NCI-H128 (cell line): ENCODE data around the gene RXRG.

Experiments used
- DNase-seq: peaks from one replicate; lab custom pipeline; 2025; ENCODE audit not compliant: unreplicated experiment; lab: John Stamatoyannopoulos, UW

RXRG gene

DNA sequence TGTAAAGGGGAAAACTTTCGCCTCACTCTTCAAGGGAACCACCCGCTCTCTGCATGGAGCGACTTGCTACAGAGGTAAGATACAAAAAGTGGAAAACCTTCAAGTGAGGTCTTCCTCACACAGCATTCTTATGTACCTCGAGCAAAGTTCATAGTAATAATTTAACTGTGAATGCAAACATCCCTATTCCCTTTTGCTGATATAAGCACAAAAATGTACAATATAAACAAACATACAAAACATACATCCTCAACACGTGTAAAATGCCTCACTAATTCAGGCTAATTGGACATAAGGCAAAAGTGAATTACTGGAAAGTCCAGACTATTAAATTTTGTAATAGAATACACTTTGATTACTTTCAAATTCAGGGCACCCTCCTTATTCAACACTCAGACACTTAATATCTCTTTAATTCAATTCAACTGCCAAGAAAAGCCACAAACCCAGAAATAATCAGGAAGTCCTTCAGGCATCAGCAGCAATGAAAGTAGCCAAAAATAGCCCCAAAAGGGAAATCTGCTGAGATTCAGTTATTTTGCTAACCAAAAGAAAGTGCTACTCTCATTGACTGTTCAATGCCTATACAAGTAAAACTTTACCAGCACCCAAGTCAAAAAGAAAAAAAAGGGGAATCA, 73.2 kb downstream of the RXRG start:
- no peak for DNase-seq

DNA sequence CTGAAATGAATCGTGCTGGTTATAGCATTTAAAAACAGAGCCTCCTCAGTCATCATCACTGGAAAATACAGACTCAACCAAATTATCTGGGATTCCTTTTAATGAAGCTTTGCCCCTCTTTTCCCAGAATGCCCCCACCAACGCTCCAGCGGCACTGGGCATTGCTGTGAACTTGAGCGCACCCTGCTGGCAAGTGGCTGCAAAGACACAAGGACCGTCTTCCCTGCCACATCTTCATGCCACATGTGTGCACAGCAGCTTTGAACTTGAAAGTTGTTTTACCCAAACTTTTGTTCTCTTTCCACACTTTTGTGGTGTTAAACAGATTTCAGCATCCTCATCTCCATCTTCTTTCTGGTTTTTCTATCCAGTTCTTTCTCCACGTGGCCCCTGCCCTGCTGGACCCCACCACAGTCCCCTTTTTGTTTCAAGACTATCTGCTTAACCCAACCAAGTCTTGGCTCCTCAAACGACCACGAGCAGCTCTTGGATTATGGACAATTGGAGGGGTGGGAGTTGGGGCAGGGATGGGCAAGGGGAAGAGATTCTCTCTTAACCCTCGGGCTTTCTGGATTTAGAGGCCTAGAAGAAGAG, 75.6 kb downstream of the RXRG start:
- DNase-seq, result no peak

DNA sequence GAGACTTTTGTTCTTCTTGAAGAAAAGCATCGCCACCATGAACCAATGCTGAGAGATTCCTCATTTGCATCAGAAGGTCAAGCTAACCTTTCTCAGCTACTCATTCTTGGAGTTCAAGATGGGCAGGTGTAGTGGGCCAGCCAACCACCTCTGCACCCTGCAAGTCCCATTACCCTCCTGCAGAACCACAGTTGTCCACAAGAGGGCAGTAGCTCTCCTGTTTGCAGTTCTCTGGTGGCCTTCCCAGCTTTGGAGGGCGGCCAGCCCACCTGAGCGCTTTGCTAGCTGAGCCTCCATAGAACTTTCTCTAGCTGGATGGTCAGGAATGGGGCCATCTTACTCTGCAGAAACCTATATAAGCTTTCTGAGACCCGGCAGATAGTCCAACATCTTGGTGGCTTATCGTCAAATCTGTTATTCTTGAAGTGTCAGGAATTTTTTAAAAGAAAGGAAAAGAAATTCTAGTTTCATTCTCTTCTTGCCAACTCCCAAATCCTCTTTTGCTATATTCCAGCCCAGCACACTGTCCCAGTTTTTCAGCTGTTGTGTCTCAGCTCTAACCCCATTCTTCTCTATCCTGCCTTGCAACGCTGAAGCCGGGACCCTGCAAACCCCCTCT, 77.4 kb downstream of the RXRG start:
- peak; percentile 54 for DNase-seq

DNA sequence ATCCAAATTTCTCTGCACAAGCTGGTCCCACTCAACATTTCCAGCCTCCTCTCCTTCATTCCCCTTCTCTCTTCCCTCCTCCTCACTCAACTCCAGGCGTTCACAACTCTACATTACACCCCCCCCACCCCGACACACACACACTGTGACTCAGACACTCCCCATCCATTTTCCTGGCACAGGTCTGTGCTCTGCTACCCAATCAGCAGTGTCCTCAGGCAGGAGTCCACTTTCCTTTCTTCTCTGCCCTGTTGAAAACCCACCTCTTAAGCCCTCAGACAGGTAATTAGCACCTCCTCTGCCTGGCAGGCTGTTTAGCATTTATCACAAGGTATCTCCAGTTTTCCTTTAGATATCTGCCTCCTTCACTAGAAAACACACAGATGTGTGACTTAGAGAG, 79.6 kb downstream of the RXRG start:
- no peak for DNase-seq

DNA sequence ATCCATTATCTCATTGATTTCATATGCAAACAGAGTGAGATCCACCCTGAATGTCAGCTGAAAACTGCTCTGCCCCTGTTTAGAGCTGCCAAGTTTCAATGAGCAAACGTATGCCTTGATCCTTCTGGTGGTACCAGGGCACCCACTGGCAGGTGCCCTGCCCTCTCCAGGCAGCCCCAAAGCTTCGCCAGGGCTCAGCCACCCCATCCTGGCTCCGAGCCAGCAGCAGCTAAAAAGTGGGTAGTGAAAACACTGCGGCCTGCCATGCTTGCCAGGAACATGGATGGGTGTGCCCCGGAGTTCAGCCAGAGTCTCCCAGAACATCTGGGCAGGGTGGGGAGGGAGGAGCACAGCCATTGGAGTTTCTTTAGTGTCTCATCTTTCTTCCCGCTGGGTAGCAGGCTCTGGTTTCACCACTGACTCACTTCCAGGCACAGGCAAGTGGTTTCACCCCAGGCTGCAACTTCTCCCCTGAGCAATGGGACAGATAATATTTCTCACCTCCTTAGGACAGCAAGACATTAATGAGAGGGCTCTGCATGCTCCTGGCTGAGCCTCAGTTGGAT, 80.3 kb downstream of the RXRG start:
- DNase-seq, result no peak

DNA sequence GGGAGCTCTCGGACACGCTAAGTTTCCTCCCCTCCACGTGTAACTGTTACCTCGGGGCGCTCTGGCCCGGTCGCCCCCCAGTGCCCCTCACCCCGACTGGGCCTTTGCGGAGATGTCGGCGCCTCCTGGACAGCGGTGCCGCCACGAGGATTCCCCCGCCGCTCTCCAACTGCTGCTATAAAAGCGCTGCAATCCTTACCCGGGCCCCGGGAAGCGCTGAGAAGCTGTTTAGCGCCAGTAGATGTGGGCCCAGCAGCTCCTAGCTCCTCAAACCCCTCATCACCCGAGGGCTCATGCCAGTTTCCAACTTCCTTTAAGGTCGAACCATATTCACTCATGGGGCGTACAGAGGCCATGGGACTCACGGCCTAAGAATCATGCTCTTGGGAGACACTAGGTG, 88.0 kb downstream of the RXRG start:
- DNase-seq, result no peak

DNA sequence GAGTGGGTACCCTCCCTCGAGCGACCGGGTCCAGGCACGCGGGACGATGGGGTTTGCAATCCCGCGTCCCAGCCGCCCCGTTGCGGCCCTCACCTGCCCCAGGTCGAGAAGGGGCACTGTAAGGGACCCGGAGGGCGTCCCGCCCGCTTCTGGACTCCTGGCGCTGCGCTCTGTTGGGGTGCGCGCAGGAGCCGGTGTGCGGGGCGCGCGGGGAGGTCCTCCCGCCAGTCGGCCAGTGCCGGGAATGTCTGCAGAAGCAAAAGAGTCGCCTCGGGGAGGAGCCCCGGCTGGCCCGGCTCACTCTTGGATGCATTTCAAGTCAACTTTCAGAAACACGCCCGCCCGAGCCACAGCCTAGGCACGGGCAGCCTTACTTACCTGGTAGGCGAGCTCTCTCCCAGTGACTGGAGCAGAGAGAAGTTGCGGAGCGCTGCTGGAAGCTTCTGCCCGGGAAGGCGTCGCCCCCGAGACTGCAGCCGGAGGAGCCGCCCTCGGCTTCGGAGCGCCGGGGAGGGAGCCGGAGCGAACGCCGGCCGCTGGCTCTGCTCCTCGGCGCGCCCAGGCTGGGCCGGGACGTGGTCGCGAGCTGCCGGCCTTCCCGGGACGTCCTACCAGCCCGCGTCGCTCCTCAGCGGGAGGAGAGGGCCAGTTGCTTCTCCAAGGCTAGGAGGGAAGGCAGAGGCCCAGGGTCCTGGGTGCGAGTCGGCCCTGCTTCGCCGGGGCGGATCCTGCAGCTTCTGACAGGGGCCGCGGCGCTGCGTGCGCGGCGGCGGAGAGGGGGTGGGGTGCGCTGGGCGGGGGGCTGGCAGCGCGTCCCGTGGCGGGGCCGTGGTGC, 88.7 kb downstream of the RXRG start, which contains the start of gene LMX1A:
TSS of gene LMX1A (minus strand) at position 739 of the 835 bp plus-strand sequence. CDS start 1,156 bp downstream, outside the sequence.
- no peak for DNase-seq

DNA sequence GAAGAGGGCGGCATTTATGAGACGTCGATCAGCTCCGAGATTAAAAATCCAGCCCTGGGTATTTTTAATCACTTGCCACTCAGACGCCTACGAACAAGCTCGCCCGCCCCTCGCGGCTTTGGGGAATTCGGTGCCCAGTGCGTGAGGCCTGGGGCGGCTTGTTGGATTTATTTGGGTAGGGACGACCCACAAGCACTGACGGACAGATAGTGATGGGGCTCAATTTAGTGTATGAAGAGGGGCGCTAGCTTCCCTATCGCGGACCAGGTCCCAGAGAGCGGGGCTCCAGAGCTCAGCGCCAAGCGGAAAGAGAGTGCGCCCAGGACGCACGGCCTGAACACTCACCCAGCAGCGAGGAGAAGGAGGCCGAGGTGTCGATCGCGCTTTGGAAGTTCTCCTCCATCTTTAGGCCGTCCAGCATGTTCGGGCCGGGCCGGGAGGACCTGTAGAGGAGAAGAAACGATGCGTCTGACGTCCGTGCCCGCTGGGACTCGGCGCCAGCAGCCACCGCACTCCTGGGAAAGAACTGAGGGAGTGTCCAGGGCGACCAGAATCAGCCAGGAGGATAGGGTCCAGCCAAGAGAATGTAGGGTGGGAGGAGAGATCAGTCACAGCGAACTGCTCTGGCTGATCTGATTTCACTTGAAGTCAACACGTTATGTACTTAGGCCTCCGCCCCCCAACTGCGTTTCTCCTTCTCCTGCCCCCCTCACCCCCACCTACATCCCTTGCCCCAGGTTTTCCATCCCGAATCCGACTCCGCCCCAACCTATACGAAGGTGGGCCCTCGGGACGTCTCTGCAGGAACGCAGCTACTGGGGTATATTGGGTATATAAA, 89.6 kb downstream of the RXRG start:
- DNase-seq, result no peak

DNA sequence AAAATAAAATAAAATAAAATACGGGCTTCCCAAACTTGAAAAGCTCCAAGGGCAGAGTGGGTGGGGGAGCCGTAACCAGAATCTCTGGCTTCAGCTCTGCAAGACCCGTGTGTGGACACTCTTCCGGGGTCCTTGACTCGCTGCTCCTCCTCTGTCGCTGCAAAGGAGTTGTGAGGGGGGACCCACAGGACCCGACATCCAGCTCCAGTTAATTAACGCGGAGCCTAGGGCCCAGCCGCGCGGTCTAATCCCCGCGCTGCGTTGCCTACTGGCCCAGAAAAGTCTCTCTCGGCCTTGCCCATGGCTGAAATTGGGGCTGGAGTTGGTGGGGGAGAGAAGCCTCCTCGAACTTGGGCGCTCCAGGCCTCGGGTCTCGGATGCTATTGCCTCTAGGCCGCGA, 90.2 kb downstream of the RXRG start:
- DNase-seq, result no peak

DNA sequence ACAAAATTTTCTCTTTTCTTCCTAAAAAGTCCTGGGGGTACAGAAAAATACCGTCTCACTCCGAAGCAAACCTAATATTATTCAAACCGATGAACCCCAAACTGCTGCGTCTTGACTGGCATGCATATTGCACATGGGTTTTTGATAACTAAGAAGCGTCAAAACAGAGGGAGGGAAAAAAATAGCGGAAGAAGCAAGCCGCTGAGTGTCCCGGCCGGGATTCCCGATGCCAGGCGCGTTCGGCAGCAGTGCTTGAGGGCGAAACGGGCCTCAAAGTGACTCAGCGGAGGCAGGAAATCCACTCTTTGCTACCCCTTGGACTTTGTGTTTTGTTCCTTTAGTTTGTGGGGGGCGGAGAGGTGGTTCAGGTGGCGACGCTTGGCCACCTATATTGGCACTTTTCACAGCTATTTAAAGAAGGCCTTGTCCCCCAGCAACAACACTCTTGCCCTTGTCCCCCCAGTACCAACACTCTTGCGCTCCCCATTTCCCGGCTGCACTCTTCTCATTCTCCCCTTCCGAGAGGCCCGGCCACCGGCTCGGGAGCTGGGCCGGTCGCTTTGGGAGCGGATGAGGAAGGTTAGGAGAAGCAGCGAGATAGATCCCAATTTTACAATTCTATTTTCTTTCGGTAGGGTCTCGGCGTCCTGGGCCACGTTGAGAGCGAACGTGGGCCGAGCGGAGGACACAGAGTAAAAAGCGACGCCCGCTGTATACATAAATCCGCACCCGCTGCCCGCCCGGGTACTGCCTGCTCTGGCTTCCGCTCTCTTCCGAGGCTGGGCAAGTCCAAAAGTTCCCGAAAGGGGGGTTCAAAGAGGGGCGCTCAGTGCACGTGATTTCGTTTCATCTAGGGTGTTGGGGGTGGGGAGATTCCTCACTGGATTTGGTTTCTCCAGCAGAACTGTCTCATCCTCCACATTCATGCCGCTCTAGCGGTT, 90.9 kb downstream of the RXRG start:
- DNase-seq, result no peak

DNA sequence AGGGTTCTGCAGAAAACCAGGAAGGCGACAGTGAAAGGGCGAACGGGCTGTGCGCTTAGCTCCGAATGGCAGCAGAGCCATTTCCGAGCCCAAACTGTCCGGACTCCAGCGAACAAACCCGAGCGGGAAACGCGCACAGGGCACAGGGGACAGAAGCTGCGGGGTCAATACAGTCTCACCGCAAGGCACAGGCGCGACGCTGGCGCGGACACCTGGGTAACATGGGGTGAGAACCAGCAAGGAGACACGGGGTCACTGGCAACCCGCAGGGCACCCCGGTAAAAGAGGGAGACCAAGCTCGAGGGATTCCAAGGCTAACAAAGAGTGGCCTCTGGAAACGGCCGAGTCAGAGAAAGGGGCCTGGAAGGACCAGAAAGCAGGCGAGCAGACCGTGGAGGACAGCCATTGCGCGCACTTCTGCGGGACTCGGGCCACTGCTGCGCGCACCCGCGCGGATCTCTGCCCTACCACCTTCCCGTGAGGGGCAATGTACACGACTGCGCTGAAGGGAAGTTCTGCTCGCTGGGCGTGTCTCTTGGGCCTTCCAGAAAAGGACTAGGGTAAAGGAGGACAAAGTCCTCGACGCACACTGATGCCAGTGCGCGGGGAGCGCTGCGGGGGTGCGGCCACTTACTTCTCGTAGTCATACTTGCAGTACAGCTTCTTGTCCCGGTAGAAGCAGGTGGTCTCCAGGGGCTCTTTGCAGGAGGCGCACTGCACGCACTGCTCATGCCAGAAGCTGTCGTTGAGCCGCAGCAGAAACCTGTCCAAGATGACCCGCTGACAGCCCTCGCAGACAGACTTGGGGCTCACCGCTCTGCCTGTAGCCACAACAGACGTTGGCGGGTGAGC, 92.3 kb downstream of the RXRG start:
- no peak for DNase-seq

DNA sequence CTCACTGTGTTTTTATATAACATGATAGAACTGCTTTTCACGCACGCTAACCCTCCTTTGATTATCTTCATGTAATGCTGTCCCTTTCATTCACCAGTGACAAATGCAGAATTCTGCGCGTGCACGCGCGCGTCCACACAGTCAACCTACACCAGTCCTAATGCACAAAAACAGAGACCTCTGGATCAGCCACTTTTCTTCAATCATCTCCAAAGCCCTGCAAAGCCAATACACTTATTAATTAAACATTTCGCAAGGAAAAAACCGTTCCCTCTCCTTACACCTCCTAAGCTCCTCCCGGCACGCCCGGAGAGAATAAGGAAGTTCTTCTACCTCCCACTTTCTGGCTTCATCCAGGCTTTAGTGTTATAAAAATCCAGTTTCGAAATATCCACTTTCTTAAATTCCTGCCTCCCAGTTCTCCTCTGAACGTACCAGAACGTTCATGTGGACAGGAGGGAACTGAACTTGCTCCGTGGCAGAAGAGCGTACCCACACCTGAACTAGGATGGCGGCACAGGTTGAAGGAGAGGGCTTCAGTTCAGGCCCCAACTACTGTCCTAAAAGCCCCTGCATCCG, 93.0 kb downstream of the RXRG start:
- DNase-seq, result no peak
